Measurements from ENCODE around the gene YWHAQ. TPM values are rescaled to one million over a fixed set of nuclear protein-coding genes. Genes with fewer than 3 reads are reported as not detected.

Gene YWHAQ
- total RNA-seq, result 100 to 1,000 TPM; 223 to 225 TPM

GRCh38 chr2:9630736-9631552 is at the start of gene YWHAQ:
Gene YWHAQ, minus strand, starts transcription at chr2:9630997. Its CDS starts 545 bp downstream, at chr2:9630452.

DNA sequence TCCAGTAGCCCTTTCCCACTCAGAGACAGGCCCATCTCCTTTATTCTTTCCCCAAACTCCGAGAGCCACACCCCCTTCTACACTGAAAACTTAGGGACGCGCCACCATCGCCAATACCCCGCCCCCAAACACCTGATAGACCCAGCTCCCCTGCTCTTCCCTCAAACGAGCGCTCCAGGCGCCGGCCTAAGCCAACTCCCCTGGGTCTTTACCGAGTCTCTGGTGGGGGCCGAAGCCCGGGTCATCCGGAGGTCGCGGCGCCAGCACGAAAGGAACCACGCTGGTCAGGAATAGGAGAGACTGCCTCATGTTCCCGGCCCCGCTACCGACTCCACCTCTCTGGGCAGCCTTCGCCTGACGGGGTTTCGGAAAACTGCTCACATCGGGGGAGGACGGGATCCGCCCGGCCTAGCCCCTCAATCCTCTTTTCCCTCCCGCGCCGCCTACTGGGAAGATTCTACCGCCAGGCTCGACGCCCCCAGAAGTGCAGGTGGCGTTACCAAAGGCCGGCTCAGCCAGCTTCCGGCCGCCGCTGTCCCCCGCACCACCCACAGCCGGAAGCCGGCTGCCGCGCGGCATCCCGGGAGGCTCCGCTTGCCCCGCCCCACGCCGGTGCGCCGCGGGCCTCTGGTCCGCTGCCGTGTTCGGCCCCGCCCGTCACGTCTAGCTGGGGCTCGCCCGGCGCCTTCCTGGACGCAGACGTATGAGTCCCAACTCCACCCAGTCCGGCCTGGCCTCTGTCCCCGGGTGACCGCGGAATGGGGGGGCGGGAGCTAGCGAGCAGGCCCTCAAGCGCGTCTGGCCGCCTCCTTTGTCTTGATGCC is 75.3 kb downstream of the YWHAQ start, which contains the start of gene ADAM17:
Gene ADAM17, minus strand, starts transcription at position 534 of the 824 bp plus-strand sequence. Its CDS starts 225 bp downstream, at position 309.

Other genes starting within 250 kb of the YWHAQ start
- 10 to 100 TPM; 95.3 to 96.1 TPM for gene ITGB1BP1, start 207.5 kb downstream of the YWHAQ start, total RNA-seq
- gene CPSF3, start 207.3 kb downstream of the YWHAQ start, total RNA-seq, result 10 to 100 TPM; 41.7 to 44.0 TPM
- 10 to 100 TPM; 63.7 to 67.8 TPM for gene IAH1, start 156.4 kb downstream of the YWHAQ start, total RNA-seq
- gene ADAM17, start 75.2 kb downstream of the YWHAQ start, total RNA-seq, result 10 to 100 TPM; 23.0 to 25.9 TPM
- gene TAF1B, start 212.5 kb upstream of the YWHAQ start, total RNA-seq, result 10 to 100 TPM; 36.8 to 39.5 TPM

Measured in activated naive CD4-positive, alpha-beta T cell treated with anti-CD3 and anti-CD28 coated beads, Interleukin-2, amount 10 ng/mL, durations not matched to agents 5 hours and 36 hours (primary cell).